HEK293 (cell line): ENCODE results near the gene C2CD4A.

Source experiments
- KLF9 ChIP-seq: fragments of 450-650 bp; formaldehyde crosslinking; IDR thresholded peaks from 2 replicates; pipeline ENCODE4 v1.5.1; 2016; ENCODE audit warnings: missing biosample characterization, missing genetic modification characterization, low read depth
- REPIN1 ChIP-seq: fragments of 450-650 bp; formaldehyde crosslinking; IDR thresholded peaks from 2 replicates; pipeline ENCODE4 v1.5.1; 2017; ENCODE audit warnings: missing biosample characterization, missing genetic modification characterization, low read depth
- YY2 ChIP-seq: fragments of 450-650 bp; formaldehyde crosslinking; IDR thresholded peaks from 2 replicates; pipeline ENCODE4 v1.5.1; 2016; ENCODE audit warnings: missing biosample characterization, missing genetic modification characterization
- ZNF10 ChIP-seq: fragments of 450-650 bp; formaldehyde crosslinking; IDR thresholded peaks from 2 replicates; pipeline ENCODE4 v1.5.1; 2017; ENCODE audit warnings: missing biosample characterization, missing genetic modification characterization
- ZNF114 ChIP-seq: fragments of 450-650 bp; formaldehyde crosslinking; IDR thresholded peaks from 2 replicates; pipeline ENCODE4 v1.5.0; 2017; ENCODE audit warnings: missing biosample characterization, missing genetic modification characterization
- ZNF174 ChIP-seq: fragments of 450-650 bp; formaldehyde crosslinking; IDR thresholded peaks from 2 replicates; pipeline ENCODE4 v1.5.0; 2017; ENCODE audit warnings: missing biosample characterization, mild to moderate bottlenecking, missing genetic modification characterization
- ZNF324 ChIP-seq: fragments of 450-650 bp; formaldehyde crosslinking; IDR thresholded peaks from 2 replicates; pipeline ENCODE4 v1.5.1; 2016; ENCODE audit warnings: missing biosample characterization, missing genetic modification characterization
- ZNF335 ChIP-seq: fragments of 450-650 bp; formaldehyde crosslinking; conservative IDR thresholded peaks from 2 replicates; pipeline ENCODE4 v1.5.1; 2016; ENCODE audit warnings: missing biosample characterization, missing genetic modification characterization
- ZNF350 ChIP-seq: fragments of 450-650 bp; formaldehyde crosslinking; IDR thresholded peaks from 2 replicates; pipeline ENCODE4 v1.5.0; 2017; ENCODE audit warnings: missing biosample characterization, mild to moderate bottlenecking, missing genetic modification characterization
- ZNF366 ChIP-seq: fragments of 450-650 bp; formaldehyde crosslinking; conservative IDR thresholded peaks from 2 replicates; pipeline ENCODE4 v1.5.1; 2016; ENCODE audit warnings: missing biosample characterization, missing genetic modification characterization
- ZNF423 ChIP-seq: fragments of 450-650 bp; formaldehyde crosslinking; IDR thresholded peaks from 2 replicates; pipeline ENCODE4 v1.5.1; 2016; ENCODE audit warnings: missing biosample characterization, missing genetic modification characterization
- ZNF473 ChIP-seq: fragments of 450-650 bp; formaldehyde crosslinking; IDR thresholded peaks from 2 replicates; pipeline ENCODE4 v1.5.1; 2017; ENCODE audit warnings: missing biosample characterization, missing genetic modification characterization
- ZNF530 ChIP-seq: fragments of 450-650 bp; formaldehyde crosslinking; IDR thresholded peaks from 2 replicates; pipeline ENCODE4 v1.5.1; 2016; ENCODE audit warnings: low read depth, missing biosample characterization, missing genetic modification characterization
- ZNF549 ChIP-seq: fragments of 450-650 bp; IDR thresholded peaks from 2 replicates; pipeline ENCODE4 v1.5.1; 2018; ENCODE audit warnings: missing biosample characterization, missing genetic modification characterization, mild to moderate bottlenecking, inconsistent platforms, moderate library complexity
- ZNF561 ChIP-seq: fragments of 450-650 bp; IDR thresholded peaks from 2 replicates; pipeline ENCODE4 v1.5.1; 2018; ENCODE audit warnings: missing biosample characterization, missing genetic modification characterization, borderline replicate concordance
- ZNF837 ChIP-seq: fragments of 450-650 bp; formaldehyde crosslinking; IDR thresholded peaks from 2 replicates; pipeline ENCODE4 v1.5.1; 2016; ENCODE audit warnings: missing biosample characterization, missing genetic modification characterization
- TF ChIP-seq, protein P1 (sequence below): fragments of 450-650 bp; IDR thresholded peaks from 2 replicates; pipeline ENCODE4 v1.5.1; 2018; ENCODE audit warnings: missing biosample characterization, missing genetic modification characterization
- TF ChIP-seq, protein P2 (sequence below): fragments of 450-650 bp; formaldehyde crosslinking; IDR thresholded peaks from 2 replicates; pipeline ENCODE4 v1.5.1; 2016; ENCODE audit warnings: missing biosample characterization, missing genetic modification characterization
- TF ChIP-seq, protein P3 (sequence below): fragments of 450-650 bp; formaldehyde crosslinking; IDR thresholded peaks from 2 replicates; pipeline ENCODE4 v1.5.1; 2017; ENCODE audit warnings: missing biosample characterization, missing genetic modification characterization
- TF ChIP-seq, protein P4 (sequence below): fragments of 450-650 bp; formaldehyde crosslinking; IDR thresholded peaks from 2 replicates; pipeline ENCODE4 v1.5.1; 2016; ENCODE audit warnings: missing biosample characterization, missing genetic modification characterization
- TF ChIP-seq, protein P5 (sequence below): fragments of 450-650 bp; formaldehyde crosslinking; IDR thresholded peaks from 2 replicates; pipeline ENCODE4 v1.5.1; 2016; ENCODE audit warnings: missing biosample characterization, missing genetic modification characterization, borderline replicate concordance
- TF ChIP-seq, protein P6 (sequence below): fragments of 450-650 bp; formaldehyde crosslinking; IDR thresholded peaks from 2 replicates; pipeline ENCODE4 v1.5.1; 2016; ENCODE audit warnings: missing biosample characterization, missing genetic modification characterization, low read depth

C2CD4A gene

DNA sequence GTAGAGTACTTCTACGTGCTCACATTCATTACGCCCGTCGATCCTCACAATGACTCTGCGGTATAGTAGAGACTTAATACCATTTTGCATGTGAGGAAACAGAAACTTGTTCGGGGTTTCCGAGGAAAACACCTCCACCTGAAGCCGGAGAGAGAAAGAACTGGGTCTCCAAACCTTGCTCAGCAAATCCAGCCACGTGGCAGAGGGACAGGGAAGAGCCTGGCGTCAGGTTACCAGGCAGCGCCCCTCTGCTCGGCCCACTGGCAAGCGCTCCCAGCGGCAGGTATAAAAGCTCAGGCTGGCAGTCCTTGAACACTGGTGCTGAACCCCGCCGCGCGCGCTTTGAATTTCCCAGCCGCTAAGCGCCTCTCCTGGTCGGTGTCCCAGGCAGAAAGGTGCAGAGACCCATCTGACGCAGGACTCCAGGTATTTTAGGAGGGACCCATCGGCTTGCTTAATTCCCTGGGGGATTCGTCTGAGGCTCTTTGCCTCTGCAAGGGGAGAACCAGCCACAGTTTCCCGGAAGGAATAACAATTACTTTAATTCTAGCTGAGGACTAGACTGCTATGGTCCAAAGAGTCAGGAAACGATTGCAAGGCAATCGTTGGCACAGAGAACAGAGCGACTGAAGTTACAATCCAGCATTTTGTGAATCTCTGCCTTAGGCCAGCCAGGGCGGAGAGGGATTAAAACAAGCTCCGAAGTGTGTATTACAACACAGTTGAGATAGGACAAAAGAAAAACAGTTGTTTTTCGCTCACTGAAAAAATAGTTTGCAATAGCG lies at the start of gene C2CD4A (continued):
- TF ChIP-seq, protein P1, sequence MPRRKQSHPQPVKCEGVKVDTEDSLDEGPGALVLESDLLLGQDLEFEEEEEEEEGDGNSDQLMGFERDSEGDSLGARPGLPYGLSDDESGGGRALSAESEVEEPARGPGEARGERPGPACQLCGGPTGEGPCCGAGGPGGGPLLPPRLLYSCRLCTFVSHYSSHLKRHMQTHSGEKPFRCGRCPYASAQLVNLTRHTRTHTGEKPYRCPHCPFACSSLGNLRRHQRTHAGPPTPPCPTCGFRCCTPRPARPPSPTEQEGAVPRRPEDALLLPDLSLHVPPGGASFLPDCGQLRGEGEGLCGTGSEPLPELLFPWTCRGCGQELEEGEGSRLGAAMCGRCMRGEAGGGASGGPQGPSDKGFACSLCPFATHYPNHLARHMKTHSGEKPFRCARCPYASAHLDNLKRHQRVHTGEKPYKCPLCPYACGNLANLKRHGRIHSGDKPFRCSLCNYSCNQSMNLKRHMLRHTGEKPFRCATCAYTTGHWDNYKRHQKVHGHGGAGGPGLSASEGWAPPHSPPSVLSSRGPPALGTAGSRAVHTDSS (tag by site-specific recombination): no peak
- TF ChIP-seq ZNF561 (tag by site-specific recombination) (0 out of 2 replicates have a peak, but pooled peaks have one; percentile 39), ZNF549 (tag by site-specific recombination) (no peak), ZNF174 (tag by site-specific recombination) (no peak), KLF9 (no peak), YY2 (tag by site-specific recombination) (no peak), ZNF837 (tag by site-specific recombination) (no peak), REPIN1 (tag by site-specific recombination) (no peak), ZNF335 (tag by site-specific recombination) (no peak), ZNF350 (tag by site-specific recombination) (no peak), ZNF473 (no peak), ZNF366 (tag by site-specific recombination) (no peak), ZNF423 (tag by site-specific recombination) (no peak), ZNF530 (no peak), ZNF114 (tag by site-specific recombination) (no peak), ZNF324 (tag by site-specific recombination) (no peak), ZNF10 (tag by site-specific recombination) (no peak)
- TF ChIP-seq, protein P2, sequence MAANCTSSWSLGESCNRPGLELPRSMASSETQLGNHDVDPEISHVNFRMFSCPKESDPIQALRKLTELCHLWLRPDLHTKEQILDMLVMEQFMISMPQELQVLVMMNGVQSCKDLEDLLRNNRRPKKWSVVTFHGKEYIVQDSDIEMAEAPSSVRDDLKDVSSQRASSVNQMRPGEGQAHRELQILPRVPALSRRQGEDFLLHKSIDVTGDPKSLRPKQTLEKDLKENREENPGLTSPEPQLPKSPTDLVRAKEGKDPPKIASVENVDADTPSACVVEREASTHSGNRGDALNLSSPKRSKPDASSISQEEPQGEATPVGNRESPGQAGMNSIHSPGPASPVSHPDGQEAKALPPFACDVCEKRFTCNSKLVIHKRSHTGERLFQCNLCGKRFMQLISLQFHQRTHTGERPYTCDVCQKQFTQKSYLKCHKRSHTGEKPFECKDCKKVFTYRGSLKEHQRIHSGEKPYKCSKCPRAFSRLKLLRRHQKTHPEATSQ: no peak
- TF ChIP-seq, protein P3, sequence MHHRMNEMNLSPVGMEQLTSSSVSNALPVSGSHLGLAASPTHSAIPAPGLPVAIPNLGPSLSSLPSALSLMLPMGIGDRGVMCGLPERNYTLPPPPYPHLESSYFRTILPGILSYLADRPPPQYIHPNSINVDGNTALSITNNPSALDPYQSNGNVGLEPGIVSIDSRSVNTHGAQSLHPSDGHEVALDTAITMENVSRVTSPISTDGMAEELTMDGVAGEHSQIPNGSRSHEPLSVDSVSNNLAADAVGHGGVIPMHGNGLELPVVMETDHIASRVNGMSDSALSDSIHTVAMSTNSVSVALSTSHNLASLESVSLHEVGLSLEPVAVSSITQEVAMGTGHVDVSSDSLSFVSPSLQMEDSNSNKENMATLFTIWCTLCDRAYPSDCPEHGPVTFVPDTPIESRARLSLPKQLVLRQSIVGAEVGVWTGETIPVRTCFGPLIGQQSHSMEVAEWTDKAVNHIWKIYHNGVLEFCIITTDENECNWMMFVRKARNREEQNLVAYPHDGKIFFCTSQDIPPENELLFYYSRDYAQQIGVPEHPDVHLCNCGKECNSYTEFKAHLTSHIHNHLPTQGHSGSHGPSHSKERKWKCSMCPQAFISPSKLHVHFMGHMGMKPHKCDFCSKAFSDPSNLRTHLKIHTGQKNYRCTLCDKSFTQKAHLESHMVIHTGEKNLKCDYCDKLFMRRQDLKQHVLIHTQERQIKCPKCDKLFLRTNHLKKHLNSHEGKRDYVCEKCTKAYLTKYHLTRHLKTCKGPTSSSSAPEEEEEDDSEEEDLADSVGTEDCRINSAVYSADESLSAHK (tag by site-specific recombination): no peak
- TF ChIP-seq, protein P4, sequence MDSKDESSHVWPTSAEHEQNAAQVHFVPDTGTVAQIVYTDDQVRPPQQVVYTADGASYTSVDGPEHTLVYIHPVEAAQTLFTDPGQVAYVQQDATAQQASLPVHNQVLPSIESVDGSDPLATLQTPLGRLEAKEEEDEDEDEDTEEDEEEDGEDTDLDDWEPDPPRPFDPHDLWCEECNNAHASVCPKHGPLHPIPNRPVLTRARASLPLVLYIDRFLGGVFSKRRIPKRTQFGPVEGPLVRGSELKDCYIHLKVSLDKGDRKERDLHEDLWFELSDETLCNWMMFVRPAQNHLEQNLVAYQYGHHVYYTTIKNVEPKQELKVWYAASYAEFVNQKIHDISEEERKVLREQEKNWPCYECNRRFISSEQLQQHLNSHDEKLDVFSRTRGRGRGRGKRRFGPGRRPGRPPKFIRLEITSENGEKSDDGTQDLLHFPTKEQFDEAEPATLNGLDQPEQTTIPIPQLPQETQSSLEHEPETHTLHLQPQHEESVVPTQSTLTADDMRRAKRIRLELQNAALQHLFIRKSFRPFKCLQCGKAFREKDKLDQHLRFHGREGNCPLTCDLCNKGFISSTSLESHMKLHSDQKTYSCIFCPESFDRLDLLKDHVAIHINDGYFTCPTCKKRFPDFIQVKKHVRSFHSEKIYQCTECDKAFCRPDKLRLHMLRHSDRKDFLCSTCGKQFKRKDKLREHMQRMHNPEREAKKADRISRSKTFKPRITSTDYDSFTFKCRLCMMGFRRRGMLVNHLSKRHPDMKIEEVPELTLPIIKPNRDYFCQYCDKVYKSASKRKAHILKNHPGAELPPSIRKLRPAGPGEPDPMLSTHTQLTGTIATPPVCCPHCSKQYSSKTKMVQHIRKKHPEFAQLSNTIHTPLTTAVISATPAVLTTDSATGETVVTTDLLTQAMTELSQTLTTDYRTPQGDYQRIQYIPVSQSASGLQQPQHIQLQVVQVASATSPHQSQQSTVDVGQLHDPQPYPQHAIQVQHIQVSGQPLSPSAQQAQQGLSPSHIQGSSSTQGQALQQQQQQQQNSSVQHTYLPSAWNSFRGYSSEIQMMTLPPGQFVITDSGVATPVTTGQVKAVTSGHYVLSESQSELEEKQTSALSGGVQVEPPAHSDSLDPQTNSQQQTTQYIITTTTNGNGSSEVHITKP (tag by site-specific recombination): peak; percentile 50; the same call in 1 of the 2 replicates
- TF ChIP-seq, protein P5, sequence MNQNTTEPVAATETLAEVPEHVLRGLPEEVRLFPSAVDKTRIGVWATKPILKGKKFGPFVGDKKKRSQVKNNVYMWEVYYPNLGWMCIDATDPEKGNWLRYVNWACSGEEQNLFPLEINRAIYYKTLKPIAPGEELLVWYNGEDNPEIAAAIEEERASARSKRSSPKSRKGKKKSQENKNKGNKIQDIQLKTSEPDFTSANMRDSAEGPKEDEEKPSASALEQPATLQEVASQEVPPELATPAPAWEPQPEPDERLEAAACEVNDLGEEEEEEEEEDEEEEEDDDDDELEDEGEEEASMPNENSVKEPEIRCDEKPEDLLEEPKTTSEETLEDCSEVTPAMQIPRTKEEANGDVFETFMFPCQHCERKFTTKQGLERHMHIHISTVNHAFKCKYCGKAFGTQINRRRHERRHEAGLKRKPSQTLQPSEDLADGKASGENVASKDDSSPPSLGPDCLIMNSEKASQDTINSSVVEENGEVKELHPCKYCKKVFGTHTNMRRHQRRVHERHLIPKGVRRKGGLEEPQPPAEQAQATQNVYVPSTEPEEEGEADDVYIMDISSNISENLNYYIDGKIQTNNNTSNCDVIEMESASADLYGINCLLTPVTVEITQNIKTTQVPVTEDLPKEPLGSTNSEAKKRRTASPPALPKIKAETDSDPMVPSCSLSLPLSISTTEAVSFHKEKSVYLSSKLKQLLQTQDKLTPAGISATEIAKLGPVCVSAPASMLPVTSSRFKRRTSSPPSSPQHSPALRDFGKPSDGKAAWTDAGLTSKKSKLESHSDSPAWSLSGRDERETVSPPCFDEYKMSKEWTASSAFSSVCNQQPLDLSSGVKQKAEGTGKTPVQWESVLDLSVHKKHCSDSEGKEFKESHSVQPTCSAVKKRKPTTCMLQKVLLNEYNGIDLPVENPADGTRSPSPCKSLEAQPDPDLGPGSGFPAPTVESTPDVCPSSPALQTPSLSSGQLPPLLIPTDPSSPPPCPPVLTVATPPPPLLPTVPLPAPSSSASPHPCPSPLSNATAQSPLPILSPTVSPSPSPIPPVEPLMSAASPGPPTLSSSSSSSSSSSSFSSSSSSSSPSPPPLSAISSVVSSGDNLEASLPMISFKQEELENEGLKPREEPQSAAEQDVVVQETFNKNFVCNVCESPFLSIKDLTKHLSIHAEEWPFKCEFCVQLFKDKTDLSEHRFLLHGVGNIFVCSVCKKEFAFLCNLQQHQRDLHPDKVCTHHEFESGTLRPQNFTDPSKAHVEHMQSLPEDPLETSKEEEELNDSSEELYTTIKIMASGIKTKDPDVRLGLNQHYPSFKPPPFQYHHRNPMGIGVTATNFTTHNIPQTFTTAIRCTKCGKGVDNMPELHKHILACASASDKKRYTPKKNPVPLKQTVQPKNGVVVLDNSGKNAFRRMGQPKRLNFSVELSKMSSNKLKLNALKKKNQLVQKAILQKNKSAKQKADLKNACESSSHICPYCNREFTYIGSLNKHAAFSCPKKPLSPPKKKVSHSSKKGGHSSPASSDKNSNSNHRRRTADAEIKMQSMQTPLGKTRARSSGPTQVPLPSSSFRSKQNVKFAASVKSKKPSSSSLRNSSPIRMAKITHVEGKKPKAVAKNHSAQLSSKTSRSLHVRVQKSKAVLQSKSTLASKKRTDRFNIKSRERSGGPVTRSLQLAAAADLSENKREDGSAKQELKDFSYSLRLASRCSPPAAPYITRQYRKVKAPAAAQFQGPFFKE (tag by site-specific recombination): no peak
- TF ChIP-seq, protein P6, sequence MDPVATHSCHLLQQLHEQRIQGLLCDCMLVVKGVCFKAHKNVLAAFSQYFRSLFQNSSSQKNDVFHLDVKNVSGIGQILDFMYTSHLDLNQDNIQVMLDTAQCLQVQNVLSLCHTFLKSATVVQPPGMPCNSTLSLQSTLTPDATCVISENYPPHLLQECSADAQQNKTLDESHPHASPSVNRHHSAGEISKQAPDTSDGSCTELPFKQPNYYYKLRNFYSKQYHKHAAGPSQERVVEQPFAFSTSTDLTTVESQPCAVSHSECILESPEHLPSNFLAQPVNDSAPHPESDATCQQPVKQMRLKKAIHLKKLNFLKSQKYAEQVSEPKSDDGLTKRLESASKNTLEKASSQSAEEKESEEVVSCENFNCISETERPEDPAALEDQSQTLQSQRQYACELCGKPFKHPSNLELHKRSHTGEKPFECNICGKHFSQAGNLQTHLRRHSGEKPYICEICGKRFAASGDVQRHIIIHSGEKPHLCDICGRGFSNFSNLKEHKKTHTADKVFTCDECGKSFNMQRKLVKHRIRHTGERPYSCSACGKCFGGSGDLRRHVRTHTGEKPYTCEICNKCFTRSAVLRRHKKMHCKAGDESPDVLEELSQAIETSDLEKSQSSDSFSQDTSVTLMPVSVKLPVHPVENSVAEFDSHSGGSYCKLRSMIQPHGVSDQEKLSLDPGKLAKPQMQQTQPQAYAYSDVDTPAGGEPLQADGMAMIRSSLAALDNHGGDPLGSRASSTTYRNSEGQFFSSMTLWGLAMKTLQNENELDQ (tag by site-specific recombination): no peak
